Stimulated activated CD4-positive, alpha-beta T cell treated with anti-CD3 and anti-CD28 coated beads, Interleukin-1b, Interleukin-23, amount 100 ng/mL, for 24 hours (primary cell): ENCODE measurements around the gene ZNF563.
A peak's percentile ranks its signal among the peaks of the same experiment; 100 is the strongest.
"Not testable (repeated sequence)": the region's sequence is repeated elsewhere in the genome, so short reads cannot be mapped to it uniquely, and the experiment has no call there.

Experiments used
- DNase-seq, 4 experiments: peaks; one replicate each; pipeline ENCODE4 v3.0.0-alpha.2; 2020; ENCODE audit warnings: low read depth in 4 of 4, low spot score in 1 of 4

ZNF563 gene

DNA sequence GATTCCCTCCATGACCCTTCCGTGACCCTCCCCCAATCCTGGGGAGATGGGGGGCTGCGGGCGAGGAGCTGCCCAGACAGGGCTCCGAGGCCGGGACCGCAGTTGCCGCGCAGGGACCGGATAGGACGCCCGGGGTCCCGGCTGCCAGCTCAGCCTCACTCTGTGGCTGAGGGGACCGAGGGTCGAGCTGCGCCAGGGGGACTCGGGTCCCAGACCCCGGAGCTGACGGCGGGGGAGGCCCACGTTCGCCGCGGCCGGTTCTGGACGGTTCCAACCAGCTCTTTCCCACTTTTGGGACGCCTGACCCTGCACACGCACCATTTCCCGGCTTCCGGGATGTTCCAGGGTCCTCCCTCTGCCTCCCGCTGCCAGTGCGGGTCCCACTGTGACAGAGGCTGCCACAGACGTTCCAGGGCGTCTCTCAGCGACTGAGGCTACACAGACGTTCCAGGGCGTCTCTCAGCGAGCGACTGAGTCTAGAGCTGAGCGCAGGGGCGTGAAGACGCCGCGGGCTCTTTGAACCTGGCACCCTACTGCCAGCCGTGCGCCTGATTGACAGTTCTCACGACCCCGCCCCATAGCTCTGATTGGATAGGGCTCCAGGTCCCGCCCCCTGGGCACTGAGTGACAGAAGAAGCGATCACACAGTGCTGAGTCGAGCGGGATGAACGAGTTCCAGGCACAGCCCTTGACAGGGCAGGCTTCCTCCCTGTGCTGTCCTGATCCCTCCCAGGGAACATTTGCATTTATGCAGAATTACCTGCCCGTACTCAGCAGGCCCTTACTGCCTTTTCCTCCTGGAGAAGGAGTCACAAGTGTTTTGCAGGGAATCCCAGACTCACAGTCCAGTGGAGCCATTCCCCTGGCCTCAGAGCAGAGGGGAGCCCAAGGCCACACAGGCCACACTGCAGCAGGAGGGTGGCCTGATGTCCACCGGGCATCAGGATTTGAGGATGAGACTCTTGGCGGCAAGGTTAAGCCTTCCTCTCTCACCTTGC, at the start of gene ZNF563:
ZNF563 (minus strand) TSS at position 472 of the 998 bp plus-strand sequence; CDS start at position 321, 151 bp downstream.
- DNase-seq = peak; percentile 93 to 99 (median 96)

GRCh38 chr19:12380444-12380737, 47.0 kb upstream of the ZNF563 start:
- DNase-seq = no peak

DNA sequence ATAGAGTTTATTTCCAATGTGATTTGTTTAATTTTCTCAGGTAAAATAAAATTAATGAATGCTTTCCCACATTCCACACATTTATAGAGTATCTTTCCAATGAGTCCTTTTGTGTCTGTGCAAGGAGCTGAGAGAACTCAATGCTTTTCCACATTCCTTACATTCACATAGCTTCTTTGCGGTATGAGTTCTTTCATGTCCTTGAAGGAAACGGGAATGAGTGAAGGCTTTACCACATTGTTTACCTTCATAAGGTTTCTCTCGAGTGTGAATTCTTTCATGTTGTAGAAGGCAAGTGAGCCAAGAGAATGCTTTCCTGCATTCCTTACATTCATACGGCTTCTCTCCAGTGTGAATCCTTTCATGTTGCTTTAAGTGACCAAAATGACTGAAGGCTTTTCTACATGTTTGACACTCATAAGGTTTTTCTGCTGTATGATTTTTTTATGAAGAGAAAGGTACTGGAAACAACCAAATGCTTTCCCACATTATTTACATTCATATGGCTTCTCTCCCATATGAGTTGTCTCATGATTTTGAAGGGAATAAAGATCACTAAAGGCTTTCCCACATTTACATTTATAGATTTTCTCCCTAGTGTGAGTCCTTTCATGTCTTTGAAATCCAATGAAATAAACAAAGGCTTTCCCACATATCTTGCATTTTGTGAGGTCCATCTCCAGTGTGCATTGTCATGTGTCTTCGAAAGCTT, 46.5 kb upstream of the ZNF563 start:
- DNase-seq = no peak

DNA sequence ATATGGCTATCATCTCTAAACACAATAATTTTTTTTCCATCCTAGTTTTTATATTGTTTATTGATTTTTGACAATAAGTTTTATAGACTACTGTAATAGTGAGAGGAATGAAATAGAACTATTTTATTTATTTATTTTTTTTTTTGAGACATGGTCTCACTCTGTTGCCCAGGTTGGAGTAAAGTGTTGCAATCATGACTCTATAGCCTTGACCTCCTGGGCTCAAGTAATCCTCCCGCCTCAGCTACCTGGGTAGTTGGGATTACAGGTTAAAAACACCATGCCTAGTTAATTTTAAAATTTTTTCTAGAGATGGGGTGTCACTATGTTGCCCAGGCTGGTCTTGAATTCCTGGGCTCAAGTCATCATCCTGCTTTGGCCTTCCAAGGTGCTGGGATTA, 40.6 kb upstream of the ZNF563 start:
- no peak for DNase-seq

DNA sequence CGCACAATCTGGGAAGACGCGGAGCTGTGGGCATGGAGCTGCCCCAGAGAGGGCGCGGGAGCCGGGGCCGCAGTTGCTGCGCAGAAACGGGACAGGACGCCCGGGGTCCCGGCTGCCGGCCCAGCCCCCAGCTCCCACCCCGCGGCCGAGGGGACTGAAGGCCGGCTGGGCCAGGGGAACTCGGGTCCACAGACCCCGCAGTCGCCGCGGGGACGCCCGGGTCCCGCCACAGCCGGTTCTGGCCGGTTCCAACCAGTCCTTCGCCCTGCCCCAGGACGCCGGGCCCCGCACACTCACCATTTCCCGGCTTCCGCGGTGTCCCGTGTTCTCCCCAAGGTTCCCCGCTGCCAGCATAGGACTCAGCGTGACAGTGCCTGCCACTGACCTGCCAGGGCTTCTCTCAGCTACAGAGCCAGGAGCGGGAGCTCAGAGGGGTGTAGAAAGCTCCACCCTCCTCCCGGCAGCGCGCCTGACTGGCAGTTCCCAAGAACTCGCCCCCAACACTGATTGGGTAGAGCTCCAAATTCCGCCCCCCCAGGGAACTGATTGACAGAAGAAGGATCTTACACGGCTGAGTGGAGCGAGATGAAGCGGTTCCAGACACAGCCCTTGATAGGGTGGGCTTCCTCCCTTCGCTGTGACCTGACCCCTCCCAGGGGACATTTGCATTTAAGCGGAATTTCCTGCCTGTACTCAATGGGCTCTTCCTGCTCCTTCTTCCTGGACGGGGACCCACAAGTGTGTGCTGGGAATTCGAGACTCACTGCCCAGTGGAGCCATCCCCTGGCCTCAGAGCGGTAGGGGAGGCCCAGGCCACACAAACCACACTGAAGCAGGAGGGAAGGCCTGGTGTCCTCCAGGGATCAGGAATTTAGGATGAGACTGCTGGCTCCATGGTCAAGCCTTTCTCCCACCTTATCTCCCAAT, 32.1 kb upstream of the ZNF563 start, which contains the start of gene ZNF442:
ZNF442 (minus strand) TSS at position 448 of the 927 bp plus-strand sequence. CDS start 2,052 bp downstream, outside the sequence.
- DNase-seq = peak; percentile 66 to 89 (median 80)

GRCh38 chr19:12364391-12365235, 31.2 kb upstream of the ZNF563 start:
- peak in 1 of 4 experiments; percentile 0 for DNase-seq

DNA sequence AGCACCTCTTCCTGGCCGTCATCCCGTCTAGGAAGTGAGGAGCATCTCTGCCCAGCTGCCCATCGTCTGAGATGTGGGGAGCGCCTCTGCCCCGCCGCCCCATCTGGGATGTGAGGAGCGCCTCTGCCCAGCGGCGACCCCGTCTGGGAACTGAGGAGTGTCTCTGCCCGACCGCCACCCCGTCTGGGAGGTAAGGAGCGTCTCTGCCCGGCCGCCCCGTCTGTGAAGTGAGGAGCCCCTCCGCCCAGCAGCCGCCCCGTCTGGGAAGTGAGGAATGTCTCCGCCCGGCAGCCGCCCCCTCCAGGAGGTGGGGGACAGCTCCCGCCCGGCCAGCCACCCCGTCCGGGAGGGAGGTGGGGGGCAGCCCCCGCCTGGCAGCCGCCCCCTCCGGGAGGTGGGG, 28.8 kb upstream of the ZNF563 start:
- DNase-seq = not testable (repeated sequence)

DNA sequence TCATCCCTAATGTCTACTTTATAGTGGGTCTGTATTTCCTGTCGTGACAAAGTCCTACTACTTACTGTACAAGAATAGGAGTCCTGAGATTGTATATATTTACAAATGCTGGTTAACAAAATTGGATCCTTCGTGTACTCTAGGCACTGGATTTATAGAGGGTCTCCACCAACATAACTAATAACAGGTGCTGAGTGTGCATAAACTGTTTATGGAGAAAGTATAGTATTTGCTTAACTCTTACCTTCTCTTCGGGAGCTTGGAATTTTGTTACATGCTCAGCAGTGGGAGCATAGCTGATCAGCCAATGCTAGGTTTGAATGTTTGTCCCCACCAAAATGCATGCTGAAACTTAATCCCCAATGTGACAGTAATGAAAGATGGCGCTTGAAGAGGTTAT, 19.9 kb upstream of the ZNF563 start:
- no peak for DNase-seq

DNA sequence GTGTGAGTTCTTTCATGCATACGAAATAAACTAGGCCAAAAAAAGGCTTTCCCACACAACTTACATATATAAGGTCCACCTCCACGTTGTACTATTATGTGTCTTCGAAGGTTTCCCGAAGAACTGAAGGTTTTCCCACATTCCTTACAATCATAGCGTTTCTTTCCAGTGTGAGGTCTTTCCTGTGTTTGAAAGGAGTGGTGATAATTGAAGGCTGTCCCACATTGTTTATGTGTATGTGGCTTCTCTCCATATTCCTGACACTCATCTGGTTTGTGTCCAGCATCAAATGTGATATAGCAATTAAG, 17.4 kb upstream of the ZNF563 start:
- no peak for DNase-seq

GRCh38 chr19:12350185-12350889, 16.9 kb upstream of the ZNF563 start:
- DNase-seq = no peak

DNA sequence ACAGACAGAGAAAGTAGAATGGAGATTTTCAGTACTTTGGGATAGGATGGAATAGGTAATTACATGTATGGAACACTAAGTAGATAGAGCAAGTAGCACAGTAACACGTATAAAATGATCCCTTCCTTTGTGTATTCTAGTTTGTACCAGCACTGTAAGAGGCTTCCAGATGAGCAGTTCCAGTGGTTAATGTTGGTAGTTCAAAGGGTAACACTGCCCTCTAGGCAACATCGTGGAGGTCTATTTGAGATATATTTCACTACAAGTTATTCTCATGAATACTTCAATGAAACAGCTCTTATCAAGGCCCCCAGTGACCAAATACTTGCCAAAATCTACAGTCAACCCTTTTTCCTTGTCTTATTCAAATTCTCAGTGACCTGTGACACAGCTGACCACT, 13.5 kb upstream of the ZNF563 start:
- DNase-seq = no peak

DNA sequence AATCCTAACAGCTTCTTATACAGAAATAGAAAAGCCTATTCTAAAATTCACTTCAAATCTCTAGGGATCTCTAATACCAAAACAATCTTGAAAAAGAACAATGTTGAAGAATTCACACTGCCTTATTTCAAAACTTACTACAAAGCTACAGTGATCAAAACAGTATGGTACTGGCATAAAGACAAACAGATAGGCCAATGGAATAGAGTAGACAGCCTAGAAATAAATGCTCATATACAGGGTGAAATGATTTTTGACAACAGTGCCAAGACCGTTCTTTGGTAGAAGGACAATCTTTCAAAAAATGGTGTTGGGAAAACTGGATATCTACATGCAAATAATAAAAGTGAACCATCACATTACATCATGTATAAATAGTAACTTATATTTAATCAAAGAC, 11.8 kb upstream of the ZNF563 start:
- no peak for DNase-seq

DNA sequence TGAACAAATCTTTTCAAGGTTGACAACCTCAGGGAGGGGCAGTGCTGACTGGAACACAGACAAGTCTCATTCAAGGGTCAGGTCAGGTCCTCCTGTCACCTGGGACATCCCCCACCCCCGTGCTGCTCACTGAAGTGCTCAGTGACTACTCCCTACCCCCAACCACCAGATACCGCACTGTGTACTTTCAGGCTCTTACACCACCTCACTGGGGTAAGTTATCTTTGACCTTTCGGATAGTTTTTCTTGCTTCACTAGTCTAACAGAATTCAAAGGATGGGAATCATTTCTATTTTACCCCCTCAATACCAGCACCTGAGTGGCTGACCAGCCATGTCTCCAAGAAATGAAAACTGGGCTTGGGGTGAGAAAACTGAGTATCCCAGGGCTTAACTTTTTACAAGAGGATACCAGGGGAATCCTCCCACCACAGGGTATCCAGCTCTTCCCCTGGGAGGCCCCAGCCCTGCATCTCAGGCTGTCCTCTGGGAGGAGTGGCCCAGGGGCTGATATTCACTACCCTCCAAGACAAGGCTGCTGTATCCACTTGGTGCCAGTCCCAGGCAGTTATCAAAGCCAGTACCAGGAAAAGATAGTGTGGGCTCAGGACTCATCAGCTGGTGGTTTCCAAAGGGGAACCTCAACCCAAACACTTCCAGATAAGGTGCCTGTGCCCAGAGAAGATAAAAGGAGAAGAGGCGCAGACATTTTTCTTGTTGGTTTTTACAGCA, 2.1 kb downstream of the ZNF563 start:
- DNase-seq = peak; percentile 21 to 75 (median 50)

GRCh38 chr19:12330340-12330739, 3.1 kb downstream of the ZNF563 start:
- DNase-seq = no peak

DNA sequence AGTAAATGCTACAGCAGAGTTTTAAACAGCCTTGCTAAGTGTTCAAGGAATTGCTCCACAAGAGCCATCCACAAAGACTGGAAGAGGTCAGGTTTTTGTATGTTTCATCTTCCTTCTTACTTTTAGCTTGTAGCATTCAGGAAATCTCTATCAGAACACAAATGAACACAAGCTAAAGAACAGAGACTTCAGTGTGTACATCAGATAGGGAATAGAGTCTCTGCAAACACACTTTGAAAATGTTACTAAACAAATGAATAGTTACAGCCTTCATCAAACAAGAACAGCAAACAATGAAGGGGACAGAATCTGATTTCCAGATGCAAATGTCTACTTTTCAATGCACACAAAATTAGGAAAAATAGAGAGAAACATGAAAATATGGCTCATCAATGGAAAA, 7.7 kb downstream of the ZNF563 start:
- DNase-seq = no peak

DNA sequence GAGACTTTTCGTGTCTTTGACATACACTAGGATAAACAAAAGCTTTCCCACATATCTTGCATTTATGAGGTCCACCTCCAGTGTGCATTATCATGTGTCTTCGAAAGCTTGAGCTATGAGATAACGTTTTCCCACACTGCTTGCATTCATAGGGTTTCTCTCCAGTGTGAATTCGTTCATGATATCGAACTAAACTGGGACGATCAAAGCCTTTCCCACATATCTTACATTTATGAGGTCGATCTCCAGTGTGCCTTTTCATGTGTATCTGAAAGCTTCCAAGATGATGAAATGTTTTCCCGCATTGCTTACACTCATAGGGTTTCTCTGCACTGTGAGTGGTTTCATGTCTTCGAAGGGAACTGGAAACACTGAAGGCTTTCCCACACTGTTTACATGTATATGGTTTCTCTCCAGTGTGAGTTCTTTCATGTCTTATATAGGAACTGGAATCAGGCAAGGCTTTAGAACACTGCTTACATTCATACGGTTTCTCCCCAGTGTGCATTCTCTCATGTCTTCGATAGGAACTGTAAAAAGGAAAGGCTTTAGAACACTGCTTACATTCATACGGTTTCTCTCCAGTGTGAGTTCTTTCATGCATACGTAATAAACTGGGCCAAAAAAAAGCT, 14.5 kb downstream of the ZNF563 start:
- DNase-seq = no peak

GRCh38 chr19:12314553-12314952, 18.9 kb downstream of the ZNF563 start:
- DNase-seq = no peak

- not testable (repeated sequence) for DNase-seq
Measured at GRCh38 chr19:12308891-12309290, 24.5 kb downstream of the ZNF563 start.

DNA sequence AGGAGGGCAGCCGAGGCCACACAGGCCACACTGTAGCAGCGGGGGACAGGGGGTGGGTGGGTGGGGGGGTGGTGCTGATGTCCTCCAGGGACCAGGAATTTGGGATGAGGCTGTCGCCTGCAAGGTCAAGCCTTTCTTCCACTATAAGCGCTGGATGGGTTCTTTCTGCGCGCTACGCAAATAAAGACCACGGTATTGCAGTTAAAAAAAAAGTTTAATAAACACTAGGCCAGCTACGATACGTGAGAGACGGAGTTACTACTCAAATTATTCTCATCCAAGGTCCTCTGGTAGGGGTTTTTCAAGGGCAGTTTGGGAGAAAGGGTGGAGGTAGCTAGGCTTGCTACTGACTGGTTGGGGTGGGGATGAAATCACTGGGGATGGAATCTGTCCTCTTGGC, 38.2 kb downstream of the ZNF563 start:
- DNase-seq = no peak
